Endodermal cell (in vitro differentiated cells): ENCODE results near the gene FLCN. TPM values are rescaled to one million over a fixed set of nuclear protein-coding genes. Genes with fewer than 3 reads are reported as not detected.

Source experiments
- DNase-seq: peaks from one replicate; pipeline ENCODE4 v3.0.0-alpha.2; 2017
- H3K27ac ChIP-seq: 2 replicates; pipeline ENCODE4 v1.5.1; 2013; ENCODE audit warnings: mild to moderate bottlenecking, low read depth, low read length, moderate library complexity
- H3K27me3 ChIP-seq: 2 replicates; pipeline ENCODE4 v1.6.1; 2013; ENCODE audit warnings: mild to moderate bottlenecking, low read length, moderate library complexity; ENCODE audit not compliant: insufficient read depth, control insufficient read depth, poor library complexity, severe bottlenecking
- H3K36me3 ChIP-seq: 2 replicates; pipeline ENCODE4 v1.7.0; 2013; ENCODE audit warnings: mild to moderate bottlenecking, low read length, moderate library complexity; ENCODE audit not compliant: control insufficient read depth, insufficient read depth
- H3K4me1 ChIP-seq: one replicate; pipeline ENCODE4 v1.7.0; 2013; ENCODE audit warnings: low read length; ENCODE audit not compliant: control insufficient read depth, insufficient read depth
- H3K4me3 ChIP-seq: 2 replicates; pipeline ENCODE4 v1.5.1; 2013; ENCODE audit warnings: mild to moderate bottlenecking, low read length, moderate library complexity
- H3K9ac ChIP-seq: 2 replicates; pipeline ENCODE4 v1.6.1; 2013; ENCODE audit warnings: mild to moderate bottlenecking, low read length, moderate library complexity; ENCODE audit not compliant: poor library complexity, severe bottlenecking; ENCODE audit errors: extremely low read depth
- H3K9me3 ChIP-seq: 2 replicates; pipeline ENCODE4 v1.6.1; 2013; ENCODE audit warnings: mild to moderate bottlenecking, low read length, moderate library complexity; ENCODE audit not compliant: control insufficient read depth
- H3K27ac Mint-ChIP-seq: 2 replicates; pipeline ENCODE4 v1.8.0; 2020; ENCODE audit warnings: mixed read lengths
- H3K27me3 Mint-ChIP-seq: 2 replicates; pipeline ENCODE4 v1.8.0; 2021; ENCODE audit warnings: mild to moderate bottlenecking, mixed read lengths; ENCODE audit not compliant: insufficient read depth
- H3K36me3 Mint-ChIP-seq: 2 replicates; pipeline ENCODE4 v1.8.0; 2020; ENCODE audit warnings: low read depth, mixed read lengths
- H3K4me1 Mint-ChIP-seq: 2 replicates; pipeline ENCODE4 v1.8.0; 2020; ENCODE audit warnings: mixed read lengths
- H3K4me3 Mint-ChIP-seq: 2 replicates; pipeline ENCODE4 v1.8.0; 2020; ENCODE audit warnings: mild to moderate bottlenecking, moderate library complexity, mixed read lengths
- H3K9me3 Mint-ChIP-seq: 2 replicates; pipeline ENCODE4 v1.8.0; 2020; ENCODE audit warnings: mild to moderate bottlenecking, mixed read lengths
- WGBS, 2 experiments: methylation state at CpG; one replicate each; pipeline versions ENCODE4 v1.1.5 to v1.1.7; 2013; ENCODE audit warnings: missing lambda C conversion rate in 2 of 2, mixed read lengths in 1 of 2; ENCODE audit not compliant: insufficient coverage in 1 of 2, insufficient read length in 1 of 2; 5-methylcytosine and 5-hydroxymethylcytosine counted together
- total RNA-seq, 2 donors: library from RNA; stranded (reverse); fragmentation: NEBNext Ultra II Directional in 1 of 2; extraction: Animal tissue kit (Norgen Biotek cat#: 25700) in 1 of 2; gene quantifications; 2 replicates in 1 of 2; 3 replicates in 1 of 2; pipeline ENCODE4 v1.2.1, GENCODE V29; 2021
- TF ChIP-seq, protein P1 (sequence below): fragments of 200-600 bp; sonication (generic); conservative IDR thresholded peaks from 2 replicates; pipeline ENCODE4 v1.5.0; 2021; ENCODE audit warnings: antibody characterized with exemption, mild to moderate bottlenecking

Gene FLCN
- total RNA-seq, 2 donors from 2014 or later: 41.8 to 47.2 TPM

DNA sequence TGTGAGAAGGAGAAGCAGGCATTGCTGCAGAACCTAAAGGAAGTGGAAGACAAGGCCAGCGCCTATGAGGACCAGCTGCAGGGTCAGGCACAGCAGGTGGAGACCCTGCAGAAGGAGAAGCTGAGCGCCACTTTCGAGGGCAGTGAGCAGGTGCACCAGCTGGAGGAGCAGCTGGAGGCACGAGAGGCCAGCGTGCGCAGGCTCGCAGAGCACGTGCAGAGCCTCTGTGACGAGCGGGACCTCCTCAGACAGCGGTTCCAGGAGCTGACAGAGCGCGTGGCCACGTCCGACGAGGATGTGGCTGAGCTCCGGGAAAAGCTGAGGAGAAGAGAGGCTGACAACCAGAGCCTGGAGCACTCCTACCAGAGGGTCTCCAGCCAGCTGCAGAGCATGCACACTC lies 72.3 kb downstream of the FLCN start:
- 93 to 95% methylated on average over 8 to 17 of the region's 17 CpGs for WGBS, 2 experiments
- H3K4me3 ChIP-seq: no peak overlapping the region
- H3K27ac Mint-ChIP-seq: no peak overlapping the region
- H3K4me1 Mint-ChIP-seq: no peaks in the 10 kb centered on the region
- no peaks in the 10 kb centered on the region for H3K27me3 ChIP-seq
- H3K9me3 Mint-ChIP-seq: no peaks in the 10 kb centered on the region
- H3K4me1 ChIP-seq: no peaks in the 10 kb centered on the region
- no peaks in the 10 kb centered on the region for H3K9me3 ChIP-seq
- peaks cover 34% of the 10 kb centered on the region for H3K36me3 ChIP-seq
- TF ChIP-seq, protein P1, sequence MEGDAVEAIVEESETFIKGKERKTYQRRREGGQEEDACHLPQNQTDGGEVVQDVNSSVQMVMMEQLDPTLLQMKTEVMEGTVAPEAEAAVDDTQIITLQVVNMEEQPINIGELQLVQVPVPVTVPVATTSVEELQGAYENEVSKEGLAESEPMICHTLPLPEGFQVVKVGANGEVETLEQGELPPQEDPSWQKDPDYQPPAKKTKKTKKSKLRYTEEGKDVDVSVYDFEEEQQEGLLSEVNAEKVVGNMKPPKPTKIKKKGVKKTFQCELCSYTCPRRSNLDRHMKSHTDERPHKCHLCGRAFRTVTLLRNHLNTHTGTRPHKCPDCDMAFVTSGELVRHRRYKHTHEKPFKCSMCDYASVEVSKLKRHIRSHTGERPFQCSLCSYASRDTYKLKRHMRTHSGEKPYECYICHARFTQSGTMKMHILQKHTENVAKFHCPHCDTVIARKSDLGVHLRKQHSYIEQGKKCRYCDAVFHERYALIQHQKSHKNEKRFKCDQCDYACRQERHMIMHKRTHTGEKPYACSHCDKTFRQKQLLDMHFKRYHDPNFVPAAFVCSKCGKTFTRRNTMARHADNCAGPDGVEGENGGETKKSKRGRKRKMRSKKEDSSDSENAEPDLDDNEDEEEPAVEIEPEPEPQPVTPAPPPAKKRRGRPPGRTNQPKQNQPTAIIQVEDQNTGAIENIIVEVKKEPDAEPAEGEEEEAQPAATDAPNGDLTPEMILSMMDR: no peak
- H3K9ac ChIP-seq: no peak overlapping the region
- H3K36me3 Mint-ChIP-seq: peaks cover 64% of the 10 kb centered on the region
- H3K4me3 Mint-ChIP-seq: no peak overlapping the region
- DNase-seq: no peak
- H3K27me3 Mint-ChIP-seq: no peaks in the 10 kb centered on the region
- H3K27ac ChIP-seq: no peak overlapping the region

DNA sequence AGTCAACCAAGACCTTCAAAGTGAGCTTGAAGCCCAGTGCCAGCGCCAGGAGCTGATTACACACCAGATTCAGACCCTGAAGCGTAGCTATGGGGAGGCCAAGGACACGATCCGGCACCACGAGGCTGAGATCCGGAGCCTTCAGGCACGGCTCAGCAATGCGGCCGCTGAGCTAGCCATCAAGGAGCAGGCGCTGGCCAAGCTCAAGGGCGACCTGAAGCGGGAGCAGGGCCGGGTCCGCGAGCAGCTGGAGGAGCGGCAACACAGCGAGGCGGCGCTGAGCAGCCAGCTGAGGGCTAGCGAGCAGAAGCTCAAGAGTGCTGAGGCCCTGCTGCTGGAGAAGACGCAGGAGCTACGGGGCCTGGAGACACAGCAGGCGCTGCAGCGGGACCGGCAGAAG lies 72.8 kb downstream of the FLCN start:
- H3K36me3 Mint-ChIP-seq: peaks cover 69% of the 10 kb centered on the region
- H3K27ac ChIP-seq: no peak overlapping the region
- no peaks in the 10 kb centered on the region for H3K4me1 Mint-ChIP-seq
- 95 to 98% methylated on average over 22 to 25 of the region's 25 CpGs for WGBS, 2 experiments
- H3K4me3 Mint-ChIP-seq: no peak overlapping the region
- H3K9me3 Mint-ChIP-seq: no peaks in the 10 kb centered on the region
- DNase-seq: no peak
- TF ChIP-seq, protein P1: no peak
- no peaks in the 10 kb centered on the region for H3K27me3 Mint-ChIP-seq
- H3K4me1 ChIP-seq: no peaks in the 10 kb centered on the region
- no peaks in the 10 kb centered on the region for H3K9me3 ChIP-seq
- no peak overlapping the region for H3K27ac Mint-ChIP-seq
- H3K9ac ChIP-seq: no peak overlapping the region
- peaks cover 38% of the 10 kb centered on the region for H3K36me3 ChIP-seq
- H3K27me3 ChIP-seq: no peaks in the 10 kb centered on the region
- no peak overlapping the region for H3K4me3 ChIP-seq

Other genes with a start within 250 kb of the FLCN start
- 100 to 1,000 TPM; 154 to 155 TPM for gene MPRIP, start 194.7 kb downstream of the FLCN start, total RNA-seq
- 1 to 10 TPM in 1 of 2 donors, under 1 TPM in 1; 0.42 to 1.5 TPM for gene PLD6, start 30.8 kb downstream of the FLCN start, total RNA-seq
- 10 to 100 TPM; 63.1 to 67.5 TPM for gene COPS3, start 44.1 kb upstream of the FLCN start, total RNA-seq
- gene NT5M, start 66.2 kb upstream of the FLCN start, total RNA-seq: 10 to 100 TPM in 1 of 2 donors, 1 to 10 TPM in 1; 6.5 to 11.8 TPM
- 10 to 100 TPM; 18.4 to 20.5 TPM for gene MED9, start 239.8 kb upstream of the FLCN start, total RNA-seq